ENCODE results near the gene SPACA5. TPM values are rescaled to one million over a fixed set of nuclear protein-coding genes. Genes with fewer than 3 reads are reported as not detected.

The SPACA5 gene
- total RNA-seq, 2 experiments from 2014 or later: not detected

DNA sequence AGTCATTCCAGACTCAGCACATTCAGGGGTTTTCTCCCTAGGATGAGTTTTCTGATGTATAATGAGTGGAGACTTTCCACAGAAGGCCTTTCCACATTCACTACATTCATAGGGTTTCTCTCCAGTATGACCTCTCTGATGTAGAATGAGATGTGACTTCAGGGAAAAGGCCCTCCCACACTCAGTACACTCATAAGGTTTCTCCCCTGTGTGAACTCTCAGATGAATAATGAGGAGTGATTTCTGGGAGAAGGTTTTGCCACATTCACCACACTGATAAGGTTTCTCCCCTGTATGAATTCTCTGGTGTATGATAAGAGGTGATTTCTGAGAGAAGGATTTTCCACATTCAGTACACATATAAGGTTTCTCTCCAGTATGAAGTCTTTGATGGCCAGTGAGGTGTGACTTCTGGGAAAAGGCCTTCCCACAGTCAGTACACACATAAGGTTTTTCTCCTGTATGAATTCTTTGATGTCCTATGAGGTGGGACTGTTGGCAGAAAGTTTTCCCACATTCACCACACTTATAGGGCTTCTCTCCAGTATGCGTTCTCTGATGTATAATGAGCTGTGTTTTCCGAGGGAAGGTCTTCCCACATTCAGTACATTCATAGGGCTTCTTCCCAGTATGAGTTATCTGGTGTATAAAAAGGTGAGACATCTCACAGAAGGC lies 52.0 kb downstream of the SPACA5 start:
- Histone ChIP-seq H3K4me1 (ENCODE audit: insufficient read depth, low read length, poor library complexity, severe bottlenecking) (no peaks in the 10 kb centered on the region), H3K9me3 (ENCODE audit: low read length) (no peaks in the 10 kb centered on the region), H3K27ac (ENCODE audit: low read depth, low read length, poor library complexity, severe bottlenecking) (no peak overlapping the region), H3K36me3 (ENCODE audit: insufficient read depth, low read length) (peaks cover 38% of the 10 kb centered on the region), H3K79me2 (ENCODE audit: insufficient read depth, low read depth, low read length) (no peaks in the 10 kb centered on the region), H2AFZ (ENCODE audit: low read length) (no peak overlapping the region), H3K4me2 (ENCODE audit: low read length) (no peak overlapping the region), H3K9me2 (ENCODE audit: insufficient read depth, low read length) (no peaks in the 10 kb centered on the region), H3K4me3 (ENCODE audit: low read depth, low read length, poor library complexity, severe bottlenecking) (no peak overlapping the region), H4K20me1 (ENCODE audit: insufficient read depth, low read length) (no peaks in the 10 kb centered on the region)
- DNase-seq (ENCODE audit: low spot score): no peak
- TF ChIP-seq, protein P1, sequence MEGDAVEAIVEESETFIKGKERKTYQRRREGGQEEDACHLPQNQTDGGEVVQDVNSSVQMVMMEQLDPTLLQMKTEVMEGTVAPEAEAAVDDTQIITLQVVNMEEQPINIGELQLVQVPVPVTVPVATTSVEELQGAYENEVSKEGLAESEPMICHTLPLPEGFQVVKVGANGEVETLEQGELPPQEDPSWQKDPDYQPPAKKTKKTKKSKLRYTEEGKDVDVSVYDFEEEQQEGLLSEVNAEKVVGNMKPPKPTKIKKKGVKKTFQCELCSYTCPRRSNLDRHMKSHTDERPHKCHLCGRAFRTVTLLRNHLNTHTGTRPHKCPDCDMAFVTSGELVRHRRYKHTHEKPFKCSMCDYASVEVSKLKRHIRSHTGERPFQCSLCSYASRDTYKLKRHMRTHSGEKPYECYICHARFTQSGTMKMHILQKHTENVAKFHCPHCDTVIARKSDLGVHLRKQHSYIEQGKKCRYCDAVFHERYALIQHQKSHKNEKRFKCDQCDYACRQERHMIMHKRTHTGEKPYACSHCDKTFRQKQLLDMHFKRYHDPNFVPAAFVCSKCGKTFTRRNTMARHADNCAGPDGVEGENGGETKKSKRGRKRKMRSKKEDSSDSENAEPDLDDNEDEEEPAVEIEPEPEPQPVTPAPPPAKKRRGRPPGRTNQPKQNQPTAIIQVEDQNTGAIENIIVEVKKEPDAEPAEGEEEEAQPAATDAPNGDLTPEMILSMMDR (conservative IDR thresholded peaks at IDR 0.05; ENCODE audit: low read length): no peak
- no peak for TF ChIP-seq EZH2phosphoT487 (IDR thresholded peaks at IDR 0.05; ENCODE audit: borderline replicate concordance, low read depth, low read length)
- no TSS peak for BruUV-seq (replicated peaks)
- ChIA-PET POLR2A (no interaction called here), CTCF (ENCODE audit: unreplicated experiment) (no interaction called here)
- intact Hi-C loops (cut with micrococcal nuclease; ENCODE audit: unreplicated experiment): no loop called here

GRCh38 chrX:48059296-48059639 lies 52.5 kb downstream of the SPACA5 start:
- H3K27ac ChIP-seq (ENCODE audit: low read depth, low read length, poor library complexity, severe bottlenecking): no peak overlapping the region
- CTCF ChIA-PET (ENCODE audit: unreplicated experiment): no interaction called here

More at GRCh38 chrX:48059296-48059639, 52.5 kb downstream of the SPACA5 start:
- Histone ChIP-seq H3K4me1 (ENCODE audit: insufficient read depth, low read length, poor library complexity, severe bottlenecking) (no peaks in the 10 kb centered on the region), H3K9me2 (ENCODE audit: insufficient read depth, low read length) (no peaks in the 10 kb centered on the region), H3K4me3 (ENCODE audit: low read depth, low read length, poor library complexity, severe bottlenecking) (no peak overlapping the region), H4K20me1 (ENCODE audit: insufficient read depth, low read length) (no peaks in the 10 kb centered on the region), H3K36me3 (ENCODE audit: insufficient read depth, low read length) (peaks cover 38% of the 10 kb centered on the region), H3K9me3 (ENCODE audit: low read length) (no peaks in the 10 kb centered on the region), H2AFZ (ENCODE audit: low read length) (no peak overlapping the region), H3K79me2 (ENCODE audit: insufficient read depth, low read depth, low read length) (no peaks in the 10 kb centered on the region), H3K4me2 (ENCODE audit: low read length) (no peak overlapping the region)
- no TSS peak for BruUV-seq (replicated peaks)
- POLR2A ChIA-PET: no interaction called here
- no peak for DNase-seq (ENCODE audit: low spot score)
- intact Hi-C loops (cut with micrococcal nuclease; ENCODE audit: unreplicated experiment): no loop called here
- no peak for TF ChIP-seq EZH2phosphoT487 (IDR thresholded peaks at IDR 0.05; ENCODE audit: borderline replicate concordance, low read depth, low read length)
- TF ChIP-seq, protein P1 (conservative IDR thresholded peaks at IDR 0.05; ENCODE audit: low read length): no peak

Other genes with a start within 250 kb of the SPACA5 start
- 4.9 and 7.1 TPM in 2 replicates for gene ZNF81, start 170.1 kb upstream of the SPACA5 start, total RNA-seq (2014; rRNA removed; shearing (Covaris generic))
- 12.3 and 12.8 TPM in 2 replicates for gene ZNF81, start 170.1 kb upstream of the SPACA5 start, total RNA-seq (2022)
- 5.0 and 6.1 TPM in 2 replicates for gene ZNF182, start 3.0 kb upstream of the SPACA5 start, total RNA-seq (2014; rRNA removed; shearing (Covaris generic))
- gene ZNF182, start 3.0 kb upstream of the SPACA5 start, total RNA-seq (2022): 9.7 and 9.8 TPM in 2 replicates
- gene ZNF630, start 64.7 kb downstream of the SPACA5 start, total RNA-seq (2014; rRNA removed; shearing (Covaris generic)): 2.7 and 4.0 TPM in 2 replicates
- 1.3 and 1.9 TPM in 2 replicates for gene ZNF630, start 64.7 kb downstream of the SPACA5 start, total RNA-seq (2022)
- not detected in 2 replicates for gene SPACA5B, start 123.6 kb downstream of the SPACA5 start, total RNA-seq (2014; rRNA removed; shearing (Covaris generic))
- gene SPACA5B, start 123.6 kb downstream of the SPACA5 start, total RNA-seq (2022): not detected in 2 replicates
- not detected in 2 replicates for gene SSX5, start 189.8 kb downstream of the SPACA5 start, total RNA-seq (2014; rRNA removed; shearing (Covaris generic))
- not detected in 2 replicates for gene SSX5, start 189.8 kb downstream of the SPACA5 start, total RNA-seq (2022)
- not detected in 2 replicates for gene SSX1, start 248.4 kb downstream of the SPACA5 start, total RNA-seq (2014; rRNA removed; shearing (Covaris generic))
- not detected in 2 replicates for gene SSX1, start 248.4 kb downstream of the SPACA5 start, total RNA-seq (2022)

Measured in OCI-LY7 (cell line).